ENCODE data around the gene ZDHHC18. TPM values are rescaled to one million over a fixed set of nuclear protein-coding genes. Genes with fewer than 3 reads are reported as not detected.

The ZDHHC18 gene
- total and polyA plus RNA-seq, 2 of the 8 experiments (the other 6 are each of a cell fraction or from before 2014, with no cell fraction given): 29.7 to 49.8 TPM

DNA sequence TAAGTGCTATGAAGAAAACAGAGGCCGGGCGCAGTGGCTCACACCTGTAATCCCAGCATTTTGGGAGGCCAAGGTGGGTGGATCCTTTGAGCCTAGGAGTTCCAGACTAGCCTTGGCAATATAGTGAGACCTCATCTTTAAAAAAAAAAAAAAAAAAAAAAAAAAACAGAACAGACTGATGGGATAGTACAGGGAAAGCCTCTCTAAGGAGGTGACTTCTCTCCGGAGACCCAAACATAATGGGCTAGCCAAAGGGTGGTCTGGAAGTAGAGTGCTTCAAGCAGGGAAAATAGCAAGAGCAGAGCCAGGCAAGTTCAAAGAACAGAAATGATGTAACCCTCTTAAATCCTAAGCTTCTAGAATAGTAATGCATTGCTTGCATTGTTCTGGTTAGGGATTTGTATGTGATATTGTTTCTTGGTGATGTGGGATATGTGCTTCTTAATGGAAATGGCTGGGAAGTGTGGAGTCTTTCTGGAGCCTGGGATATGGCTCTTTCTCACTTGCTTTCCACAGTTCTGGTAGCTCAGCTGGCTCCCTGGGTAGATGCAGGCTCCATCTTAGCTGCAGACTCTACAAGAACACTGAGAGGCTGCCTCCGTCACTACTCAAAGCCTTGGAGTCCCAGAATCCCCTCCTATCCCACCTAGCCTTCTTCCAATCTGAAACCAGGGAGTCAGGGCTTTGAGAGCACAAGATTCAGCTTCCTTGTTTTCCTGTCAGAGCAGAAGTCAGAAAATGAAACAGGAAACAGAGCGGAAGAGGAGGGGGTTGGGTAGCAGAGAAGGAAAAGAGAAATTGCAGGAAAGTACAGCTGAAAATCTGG, 40.7 kb upstream of the ZDHHC18 start:
- H3K4me2 ChIP-seq (ENCODE audit: insufficient read depth in 1 of 2, low read depth in 2 of 2, low read length in 2 of 2): peak overlapping the region in 1 of 2 experiments; percentile 79; a peak in 2 of 4 replicates
- H3K56ac ChIP-seq (replicated peaks; ENCODE audit: insufficient read length, low read depth, low read length): no peak overlapping the region
- H3K27me3 ChIP-seq (replicated peaks in 1 of 4; ENCODE audit: control insufficient read depth in 3 of 4, extremely low read depth in 1 of 4, insufficient read depth in 3 of 4, low read length in 3 of 4): no peaks in the 10 kb centered on the region
- H4K5ac ChIP-seq (ENCODE audit: insufficient read length, low read depth, low read length): no peak overlapping the region
- H3K9me3 ChIP-seq (ENCODE audit: insufficient read depth in 2 of 2, low read depth in 1 of 2, low read length in 1 of 2): no peaks in the 10 kb centered on the region
- H3K36me3 ChIP-seq (ENCODE audit: control insufficient read depth in 2 of 4, insufficient read depth in 4 of 4, low read length in 3 of 4): peaks cover 0 to 14% (median 5%) of the 10 kb centered on the region in 4 experiments; a peak in 5 of 8 replicates
- H3K14ac ChIP-seq (ENCODE audit: insufficient read length): no peak overlapping the region
- H3K9ac ChIP-seq (replicated peaks in 1 of 4; ENCODE audit: extremely low read depth in 1 of 4, low read depth in 3 of 4, low read length in 3 of 4): no peak overlapping the region; a peak in 2 of 7 replicates
- no peak overlapping the region for H3K4me3 ChIP-seq (ENCODE audit: extremely low read depth in 1 of 4, insufficient read depth in 2 of 4, low read depth in 3 of 4, low read length in 4 of 4)
- no peak overlapping the region for H2AK5ac ChIP-seq (ENCODE audit: low read depth, low read length)
- no peak overlapping the region for H2BK15ac ChIP-seq (ENCODE audit: low read length)
- H3K27ac ChIP-seq (ENCODE audit: low read depth, low read length): peak overlapping the region; percentile 41; the same call in 1 of the 2 replicates
- H3K23me2 ChIP-seq (ENCODE audit: low read depth, low read length): peaks cover 14% of the 10 kb centered on the region
- H3K79me2 ChIP-seq (ENCODE audit: control insufficient read depth in 1 of 2, insufficient read depth in 2 of 2, low read length in 2 of 2): no peaks in the 10 kb centered on the region
- FAIRE-seq: no peak
- CTCF ChIA-PET (ENCODE audit: partially characterized antibody): interaction anchor here (0.7 to 6.9 kb wide), 8 partner anchors 14 to 184 kb away, joined by 3 to 61 read pairs (median 4); no protein-coding TSS in a partner anchor
- no peak overlapping the region for H2BK20ac ChIP-seq (ENCODE audit: low read length)
- peak overlapping the region; percentile 2; the same call in 1 of the 2 replicates for H2BK12ac ChIP-seq (ENCODE audit: low read depth, low read length)
- H4K8ac ChIP-seq (ENCODE audit: extremely low read depth, insufficient read depth, low read length): no peak overlapping the region
- no peak overlapping the region for H3K23ac ChIP-seq (ENCODE audit: insufficient read length)
- H3K4me1 ChIP-seq (replicated peaks in 1 of 4; ENCODE audit: control insufficient read depth in 3 of 4, insufficient read depth in 4 of 4, low read length in 3 of 4): peaks cover 7 to 19% (median 13%) of the 10 kb centered on the region in 4 experiments; a peak in 6 of 7 replicates
- POLR2A ChIA-PET (ENCODE audit: partially characterized antibody): interaction anchor here (1.0 to 11.6 kb wide), 5 partner anchors 14 to 114 kb away, joined by 3 to 118 read pairs (median 5); partner anchors contain the start of genes ARID1A and GPATCH3
- no peak overlapping the region for H2BK120ac ChIP-seq (replicated peaks; ENCODE audit: low read depth, low read length)
- DNase-seq (ENCODE audit: low read depth in 1 of 2, low spot score in 2 of 2): no peak
- H3K4ac ChIP-seq (replicated peaks; ENCODE audit: insufficient read length, low read depth, low read length): no peak overlapping the region
- H3K79me1 ChIP-seq (ENCODE audit: low read depth, low read length): no peaks in the 10 kb centered on the region
- peak overlapping the region; percentile 2 for H4K91ac ChIP-seq (replicated peaks; ENCODE audit: insufficient read length, low read length)
- H2BK5ac ChIP-seq (ENCODE audit: low read depth, low read length): peak overlapping the region; percentile 40; the same call in 1 of the 2 replicates
- TF ChIP-seq NANOG (IDR thresholded peaks at IDR 0.05; ENCODE audit: insufficient read depth, low read depth, low read length, poor library complexity, severe bottlenecking): no peak
- H2AFZ ChIP-seq (ENCODE audit: low read length): no peak overlapping the region
- 98% methylated on average over 5 of the region's 5 CpGs; no CpG with 5 or more reads in 1 of the 2 experiments for WGBS, 2 experiments (ENCODE audit: extremely low coverage in 1 of 2, insufficient coverage in 1 of 2, insufficient read length in 1 of 2, insufficient replicate concordance in 2 of 2, low coverage in 1 of 2, low lambda C conversion rate in 2 of 2, missing lambda C conversion rate in 1 of 2)
- no peak overlapping the region for H3K18ac ChIP-seq (ENCODE audit: extremely low read depth, low read length)
- peaks cover 0 to 3% of the 10 kb centered on the region in 2 experiments for H4K20me1 ChIP-seq (replicated peaks in 1 of 2; ENCODE audit: control insufficient read depth in 1 of 2, insufficient read depth in 2 of 2, low read length in 2 of 2)

Data from H1 (cell line).